ENCODE data around the gene KLHL18. TPM values are rescaled to one million over a fixed set of nuclear protein-coding genes. Genes with fewer than 3 reads are reported as not detected.

The KLHL18 gene
- total and polyA plus RNA-seq, 2 of the 4 experiments (the other 2 are of a cell fraction): 29.1 to 76.2 TPM

DNA sequence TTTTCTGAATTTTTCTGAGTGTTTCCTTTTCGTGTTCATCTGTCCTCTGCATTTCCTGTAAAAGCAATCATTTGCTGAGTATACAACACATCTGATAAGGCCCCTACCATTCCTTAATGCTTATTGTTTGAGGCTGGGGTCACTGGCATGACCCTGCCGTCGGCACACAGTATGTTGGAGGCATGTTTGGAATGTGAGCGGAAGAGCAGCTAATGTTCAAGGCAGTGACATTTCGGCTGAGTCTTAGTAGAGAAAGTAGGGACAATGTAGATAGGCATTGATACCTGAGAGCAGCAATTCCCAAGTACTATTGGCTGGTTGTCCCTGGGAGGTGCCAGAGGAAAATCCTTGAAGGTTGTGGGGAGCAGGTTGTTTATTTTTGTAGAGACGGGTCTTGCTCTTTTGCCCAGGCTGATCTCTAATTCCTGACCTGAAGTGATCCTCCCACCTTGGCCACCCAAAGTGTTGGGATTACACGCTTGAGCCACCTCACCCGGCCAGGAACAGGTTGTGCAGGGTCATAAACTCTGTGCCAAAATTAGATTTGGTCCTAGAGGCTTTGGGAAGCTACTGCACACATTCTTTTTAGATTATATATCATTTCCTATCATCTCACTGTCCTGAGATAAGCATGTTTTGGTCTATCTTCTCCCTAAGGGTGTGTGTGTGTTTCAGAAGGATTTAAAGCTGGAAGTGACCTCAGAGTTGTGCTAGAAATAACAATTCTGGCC, 111.6 kb downstream of the KLHL18 start:
- CTCF ChIA-PET: interaction anchor here (0.7 to 0.8 kb wide), 2 partner anchors 10 to 11 kb away, joined by 3 to 4 read pairs; no protein-coding TSS in a partner anchor
- WGBS, 2 experiments (ENCODE audit: extremely low coverage in 2 of 2, insufficient read length in 1 of 2): 17% methylated on average over 4 of the region's 8 CpGs; no CpG with 5 or more reads in 1 of the 2 experiments

More for the DNA sequence above, 111.6 kb downstream of the KLHL18 start:
- Histone ChIP-seq H3K56ac (ENCODE audit: extremely low read depth, insufficient read depth, low read length) (0 out of 2 replicates have a peak overlapping the region, but pooled peaks have one; percentile 4), H2BK5ac (ENCODE audit: low read depth, low read length, poor library complexity, severe bottlenecking) (peak overlapping the region; percentile 33), H3K27ac (ENCODE audit: insufficient read depth, low read length) (peak overlapping the region; percentile 18; the same call in 1 of the 2 replicates), H3K4me2 (ENCODE audit: low read depth, low read length) (peak overlapping the region; percentile 49), H3K4me1 (ENCODE audit: control insufficient read depth, insufficient read depth, low read length) (peaks cover 25% of the 10 kb centered on the region), H3K4me3 (ENCODE audit: insufficient read depth, low read depth, low read length) (no peak overlapping the region), H3K9me3 (ENCODE audit: control insufficient read depth, insufficient read depth, low read length) (no peaks in the 10 kb centered on the region), H4K91ac (ENCODE audit: insufficient read depth, low read depth, low read length) (peak overlapping the region; percentile 31), H2AFZ (replicated peaks; ENCODE audit: low read length, poor library complexity) (peak overlapping the region; percentile 68), H3K18ac (ENCODE audit: low read depth, low read length) (no peak overlapping the region), H4K5ac (ENCODE audit: low read depth, low read length) (no peak overlapping the region), H3K27me3 (ENCODE audit: control insufficient read depth, insufficient read depth, low read length) (no peaks in the 10 kb centered on the region), H4K20me1 (ENCODE audit: insufficient read depth, low read length) (peaks cover 74% of the 10 kb centered on the region), H3K9ac (ENCODE audit: low read depth, low read length) (no peak overlapping the region), H2AK5ac (ENCODE audit: low read depth, low read length) (peak overlapping the region; percentile 37; the same call in 1 of the 2 replicates), H3K14ac (replicated peaks; ENCODE audit: low read depth, low read length) (peak overlapping the region; percentile 80), H2BK120ac (ENCODE audit: low read depth, low read length) (peak overlapping the region; percentile 71; the same call in 1 of the 2 replicates), H3K36me3 (ENCODE audit: control insufficient read depth, insufficient read depth, low read length) (peaks cover 7% of the 10 kb centered on the region), H4K8ac (ENCODE audit: low read depth in 2 of 2, low read length in 2 of 2) (peak overlapping the region in 1 of 2 experiments; percentile 26; a peak in 2 of 4 replicates), H3K9me1 (ENCODE audit: insufficient read depth, low read length) (peaks cover 44% of the 10 kb centered on the region), H2BK20ac (ENCODE audit: low read depth, low read length) (peak overlapping the region; percentile 20), H2BK15ac (ENCODE audit: low read depth, low read length) (peak overlapping the region; percentile 53; the same call in 2 of the 3 replicates), H3K79me1 (ENCODE audit: low read depth in 1 of 2, low read length in 2 of 2) (peaks cover 52 to 94% of the 10 kb centered on the region in 2 experiments), H3K4ac (ENCODE audit: low read depth, low read length) (peak overlapping the region; percentile 58; the same call in 1 of the 2 replicates), H2AK9ac (replicated peaks; ENCODE audit: low read depth, low read length, poor library complexity) (peak overlapping the region; percentile 87), H3K23ac (ENCODE audit: low read depth, low read length) (peak overlapping the region; percentile 82)
- TF ChIP-seq MXI1 (IDR thresholded peaks at IDR 0.05; ENCODE audit: borderline replicate concordance, low read depth, low read length) (no peak), MAFK (IDR thresholded peaks at IDR 0.05; ENCODE audit: low read depth, low read length) (no peak), FOS (IDR thresholded peaks at IDR 0.05; ENCODE audit: low read depth, low read length) (0 out of 2 replicates have a peak, but pooled peaks have one; percentile 4)
- TF ChIP-seq, protein P1, sequence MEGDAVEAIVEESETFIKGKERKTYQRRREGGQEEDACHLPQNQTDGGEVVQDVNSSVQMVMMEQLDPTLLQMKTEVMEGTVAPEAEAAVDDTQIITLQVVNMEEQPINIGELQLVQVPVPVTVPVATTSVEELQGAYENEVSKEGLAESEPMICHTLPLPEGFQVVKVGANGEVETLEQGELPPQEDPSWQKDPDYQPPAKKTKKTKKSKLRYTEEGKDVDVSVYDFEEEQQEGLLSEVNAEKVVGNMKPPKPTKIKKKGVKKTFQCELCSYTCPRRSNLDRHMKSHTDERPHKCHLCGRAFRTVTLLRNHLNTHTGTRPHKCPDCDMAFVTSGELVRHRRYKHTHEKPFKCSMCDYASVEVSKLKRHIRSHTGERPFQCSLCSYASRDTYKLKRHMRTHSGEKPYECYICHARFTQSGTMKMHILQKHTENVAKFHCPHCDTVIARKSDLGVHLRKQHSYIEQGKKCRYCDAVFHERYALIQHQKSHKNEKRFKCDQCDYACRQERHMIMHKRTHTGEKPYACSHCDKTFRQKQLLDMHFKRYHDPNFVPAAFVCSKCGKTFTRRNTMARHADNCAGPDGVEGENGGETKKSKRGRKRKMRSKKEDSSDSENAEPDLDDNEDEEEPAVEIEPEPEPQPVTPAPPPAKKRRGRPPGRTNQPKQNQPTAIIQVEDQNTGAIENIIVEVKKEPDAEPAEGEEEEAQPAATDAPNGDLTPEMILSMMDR (conservative IDR thresholded peaks at IDR 0.05; ENCODE audit: low read depth, low read length): 0 out of 2 replicates have a peak, but pooled peaks have one; percentile 17
- POLR2A ChIA-PET (ENCODE audit: unreplicated experiment): interaction anchor here (0.7 to 1.0 kb wide), 2 partner anchors 13 to 68 kb away, joined by 3 to 4 read pairs; partner anchors contain the start of gene PTPN23
- dilution Hi-C loops (cut with HindIII; ENCODE audit: low sequenced_read_pairs, unreplicated experiment): no loop called here
- intact Hi-C loops (cut with micrococcal nuclease): no loop called here
- ATAC-seq (ENCODE audit: low read depth) (peak; percentile 63), DNase-seq (peak; percentile 56)
- BruUV-seq (replicated peaks): no TSS peak
- in situ Hi-C loops (cut with MboI; ENCODE audit: low sequenced_read_pairs): no loop called here

Measured in IMR-90 (cell line).